ENCODE data around the gene TDP2.

The TDP2 gene, protein sequence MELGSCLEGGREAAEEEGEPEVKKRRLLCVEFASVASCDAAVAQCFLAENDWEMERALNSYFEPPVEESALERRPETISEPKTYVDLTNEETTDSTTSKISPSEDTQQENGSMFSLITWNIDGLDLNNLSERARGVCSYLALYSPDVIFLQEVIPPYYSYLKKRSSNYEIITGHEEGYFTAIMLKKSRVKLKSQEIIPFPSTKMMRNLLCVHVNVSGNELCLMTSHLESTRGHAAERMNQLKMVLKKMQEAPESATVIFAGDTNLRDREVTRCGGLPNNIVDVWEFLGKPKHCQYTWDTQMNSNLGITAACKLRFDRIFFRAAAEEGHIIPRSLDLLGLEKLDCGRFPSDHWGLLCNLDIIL
- long read RNA-seq, transcript TDP2-202 (7 exons, 2,071 nt), result major isoform, 46 of 63 reads
- long read RNA-seq, partial matches to known transcripts, result 10 of 63 reads
- long read RNA-seq, other reads (novel, unspliced or antisense), result 6 of 63 reads

GRCh38 chr6:24666641-24667377 is at the start of gene TDP2, which contains the start of gene ACOT13:
Gene TDP2 (minus strand): TSS chr6:24666899. CDS start chr6:24666862, 37 bp downstream.
Gene ACOT13 (plus strand): TSS chr6:24667077. CDS start chr6:24667264, 187 bp downstream.
- peak within 1 kb of the TSS; percentile 87 for H3K27ac ChIP-seq (replicated peaks)
- peak; percentile 92 to 96 for DNase-seq (ENCODE audit: low read depth in 1 of 2, low spot score in 1 of 2)
- H3K4me3 ChIP-seq (replicated peaks; ENCODE audit: insufficient read depth, low read length), result peak within 1 kb of the TSS; percentile 70
- TF ChIP-seq GABPA (IDR thresholded peaks at IDR 0.05; ENCODE audit: low read depth), result peak; percentile 69
- peak; percentile 59; the same call in 1 of the 2 replicates for TF ChIP-seq SPI1 (IDR thresholded peaks at IDR 0.05; ENCODE audit: borderline replicate concordance, low read depth)
- peak; percentile 82 for TF ChIP-seq POLR2AphosphoS5 (IDR thresholded peaks at IDR 0.05; ENCODE audit: low read depth)
- TF ChIP-seq, protein P1, sequence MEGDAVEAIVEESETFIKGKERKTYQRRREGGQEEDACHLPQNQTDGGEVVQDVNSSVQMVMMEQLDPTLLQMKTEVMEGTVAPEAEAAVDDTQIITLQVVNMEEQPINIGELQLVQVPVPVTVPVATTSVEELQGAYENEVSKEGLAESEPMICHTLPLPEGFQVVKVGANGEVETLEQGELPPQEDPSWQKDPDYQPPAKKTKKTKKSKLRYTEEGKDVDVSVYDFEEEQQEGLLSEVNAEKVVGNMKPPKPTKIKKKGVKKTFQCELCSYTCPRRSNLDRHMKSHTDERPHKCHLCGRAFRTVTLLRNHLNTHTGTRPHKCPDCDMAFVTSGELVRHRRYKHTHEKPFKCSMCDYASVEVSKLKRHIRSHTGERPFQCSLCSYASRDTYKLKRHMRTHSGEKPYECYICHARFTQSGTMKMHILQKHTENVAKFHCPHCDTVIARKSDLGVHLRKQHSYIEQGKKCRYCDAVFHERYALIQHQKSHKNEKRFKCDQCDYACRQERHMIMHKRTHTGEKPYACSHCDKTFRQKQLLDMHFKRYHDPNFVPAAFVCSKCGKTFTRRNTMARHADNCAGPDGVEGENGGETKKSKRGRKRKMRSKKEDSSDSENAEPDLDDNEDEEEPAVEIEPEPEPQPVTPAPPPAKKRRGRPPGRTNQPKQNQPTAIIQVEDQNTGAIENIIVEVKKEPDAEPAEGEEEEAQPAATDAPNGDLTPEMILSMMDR (IDR thresholded peaks at IDR 0.05; ENCODE audit: insufficient read depth, low read length), result no peak
- TF ChIP-seq, protein P2, sequence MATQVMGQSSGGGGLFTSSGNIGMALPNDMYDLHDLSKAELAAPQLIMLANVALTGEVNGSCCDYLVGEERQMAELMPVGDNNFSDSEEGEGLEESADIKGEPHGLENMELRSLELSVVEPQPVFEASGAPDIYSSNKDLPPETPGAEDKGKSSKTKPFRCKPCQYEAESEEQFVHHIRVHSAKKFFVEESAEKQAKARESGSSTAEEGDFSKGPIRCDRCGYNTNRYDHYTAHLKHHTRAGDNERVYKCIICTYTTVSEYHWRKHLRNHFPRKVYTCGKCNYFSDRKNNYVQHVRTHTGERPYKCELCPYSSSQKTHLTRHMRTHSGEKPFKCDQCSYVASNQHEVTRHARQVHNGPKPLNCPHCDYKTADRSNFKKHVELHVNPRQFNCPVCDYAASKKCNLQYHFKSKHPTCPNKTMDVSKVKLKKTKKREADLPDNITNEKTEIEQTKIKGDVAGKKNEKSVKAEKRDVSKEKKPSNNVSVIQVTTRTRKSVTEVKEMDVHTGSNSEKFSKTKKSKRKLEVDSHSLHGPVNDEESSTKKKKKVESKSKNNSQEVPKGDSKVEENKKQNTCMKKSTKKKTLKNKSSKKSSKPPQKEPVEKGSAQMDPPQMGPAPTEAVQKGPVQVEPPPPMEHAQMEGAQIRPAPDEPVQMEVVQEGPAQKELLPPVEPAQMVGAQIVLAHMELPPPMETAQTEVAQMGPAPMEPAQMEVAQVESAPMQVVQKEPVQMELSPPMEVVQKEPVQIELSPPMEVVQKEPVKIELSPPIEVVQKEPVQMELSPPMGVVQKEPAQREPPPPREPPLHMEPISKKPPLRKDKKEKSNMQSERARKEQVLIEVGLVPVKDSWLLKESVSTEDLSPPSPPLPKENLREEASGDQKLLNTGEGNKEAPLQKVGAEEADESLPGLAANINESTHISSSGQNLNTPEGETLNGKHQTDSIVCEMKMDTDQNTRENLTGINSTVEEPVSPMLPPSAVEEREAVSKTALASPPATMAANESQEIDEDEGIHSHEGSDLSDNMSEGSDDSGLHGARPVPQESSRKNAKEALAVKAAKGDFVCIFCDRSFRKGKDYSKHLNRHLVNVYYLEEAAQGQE (IDR thresholded peaks at IDR 0.05; ENCODE audit: insufficient replicate concordance, low read depth), result peak; percentile 7
- no peaks in the 10 kb centered on the region for H3K27me3 ChIP-seq (ENCODE audit: insufficient read depth, poor library complexity, severe bottlenecking)

DNA sequence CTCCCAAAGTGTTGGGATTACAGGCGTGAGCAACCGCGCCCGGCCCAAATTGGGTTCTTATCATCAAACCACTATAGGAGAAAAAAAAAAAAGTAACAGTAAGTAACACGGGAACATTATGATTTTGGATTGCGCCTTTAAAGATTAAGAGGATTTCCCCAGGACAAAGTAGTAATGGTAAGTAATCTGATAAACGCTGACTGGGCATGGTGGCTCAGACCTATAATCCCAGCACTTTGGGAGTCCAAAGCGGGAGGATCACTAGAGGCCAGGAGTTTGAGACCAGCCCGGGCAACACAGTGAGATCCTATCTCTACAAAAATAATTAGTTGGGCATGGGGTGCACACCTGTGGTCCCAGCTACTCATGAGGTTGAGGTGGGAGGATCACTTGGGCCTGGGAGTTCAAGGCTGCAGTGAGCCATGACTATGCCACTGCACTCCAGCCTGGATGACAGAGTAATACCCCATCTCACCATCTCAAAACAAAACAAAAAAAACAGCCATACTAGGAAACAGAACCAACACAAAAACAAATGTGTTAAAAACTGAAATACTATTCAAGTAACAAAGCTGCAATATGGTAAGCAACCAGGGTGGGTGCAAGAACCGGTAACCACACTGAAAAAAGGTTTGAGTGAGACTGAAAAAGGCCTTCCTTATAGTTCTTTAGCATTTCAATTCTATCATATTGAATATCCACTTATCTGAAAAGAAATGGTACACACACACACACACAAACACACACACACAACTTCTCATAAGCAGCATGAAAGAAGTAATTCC is 44.0 kb upstream of the TDP2 start:
- H3K4me3 ChIP-seq (replicated peaks; ENCODE audit: insufficient read depth, low read length), result no peak overlapping the region
- TF ChIP-seq, protein P1 (IDR thresholded peaks at IDR 0.05; ENCODE audit: insufficient read depth, low read length), result no peak
- no peak for TF ChIP-seq SPI1 (IDR thresholded peaks at IDR 0.05; ENCODE audit: borderline replicate concordance, low read depth)
- TF ChIP-seq GABPA (IDR thresholded peaks at IDR 0.05; ENCODE audit: low read depth), result no peak
- TF ChIP-seq, protein P2 (IDR thresholded peaks at IDR 0.05; ENCODE audit: insufficient replicate concordance, low read depth), result no peak
- no peak for TF ChIP-seq POLR2AphosphoS5 (IDR thresholded peaks at IDR 0.05; ENCODE audit: low read depth)
- H3K27ac ChIP-seq (replicated peaks), result no peak overlapping the region

GRCh38 chr6:24709014-24709711 is 42.5 kb upstream of the TDP2 start:
- no peak for DNase-seq (ENCODE audit: low read depth in 1 of 2, low spot score in 1 of 2)
- H3K27me3 ChIP-seq (ENCODE audit: insufficient read depth, poor library complexity, severe bottlenecking), result no peaks in the 10 kb centered on the region
- TF ChIP-seq, protein P2 (IDR thresholded peaks at IDR 0.05; ENCODE audit: insufficient replicate concordance, low read depth), result no peak
- no peak for TF ChIP-seq SPI1 (IDR thresholded peaks at IDR 0.05; ENCODE audit: borderline replicate concordance, low read depth)
- TF ChIP-seq GABPA (IDR thresholded peaks at IDR 0.05; ENCODE audit: low read depth), result no peak
- TF ChIP-seq POLR2AphosphoS5 (IDR thresholded peaks at IDR 0.05; ENCODE audit: low read depth), result no peak
- TF ChIP-seq, protein P1 (IDR thresholded peaks at IDR 0.05; ENCODE audit: insufficient read depth, low read length), result no peak
- H3K27ac ChIP-seq (replicated peaks), result no peak overlapping the region
- H3K4me3 ChIP-seq (replicated peaks; ENCODE audit: insufficient read depth, low read length), result no peak overlapping the region

More for the DNA sequence above, 44.0 kb upstream of the TDP2 start:
- no peak for DNase-seq (ENCODE audit: low read depth in 1 of 2, low spot score in 1 of 2)
- no peaks in the 10 kb centered on the region for H3K27me3 ChIP-seq (ENCODE audit: insufficient read depth, poor library complexity, severe bottlenecking)

Data from HL-60 (cell line).